Muscle layer of duodenum (tissue), 2 donors: ENCODE results near the gene CD2BP2.
"Not testable (repeated sequence)": the region's sequence is repeated elsewhere in the genome, so short reads cannot be mapped to it uniquely, and the experiment has no call there.

Experiments used
- H3K27ac ChIP-seq: one replicate; pipeline ENCODE4 v1.7.0; 2013; ENCODE audit warnings: mild to moderate bottlenecking, low read length
- H3K27me3 ChIP-seq: one replicate; pipeline ENCODE4 v1.7.0; 2013; ENCODE audit warnings: low read depth, mild to moderate bottlenecking, control low read depth, low read length
- H3K36me3 ChIP-seq, 2 donors: one replicate each; pipeline ENCODE4 v1.7.0; 2013; ENCODE audit warnings: low read length in 2 of 2, control low read depth in 1 of 2, mild to moderate bottlenecking in 1 of 2; ENCODE audit not compliant: insufficient read depth in 2 of 2, control insufficient read depth in 1 of 2
- H3K4me1 ChIP-seq, 2 donors: one replicate each; pipeline ENCODE4 v1.7.0; 2013; ENCODE audit warnings: low read length in 2 of 2, mild to moderate bottlenecking in 2 of 2, control low read depth in 1 of 2, moderate library complexity in 1 of 2; ENCODE audit not compliant: insufficient read depth in 2 of 2, control insufficient read depth in 1 of 2
- H3K4me3 ChIP-seq, 2 donors: one replicate each; pipeline ENCODE4 v1.7.0; 2013; ENCODE audit warnings: low read length in 2 of 2, low read depth in 1 of 2, mild to moderate bottlenecking in 1 of 2
- H3K9me3 ChIP-seq, 2 donors: one replicate each; pipeline ENCODE4 v1.7.0; 2013; ENCODE audit warnings: low read length in 2 of 2, control low read depth in 1 of 2, mild to moderate bottlenecking in 1 of 2; ENCODE audit not compliant: control insufficient read depth in 1 of 2
- donor health status: healthy.

The CD2BP2 gene

DNA sequence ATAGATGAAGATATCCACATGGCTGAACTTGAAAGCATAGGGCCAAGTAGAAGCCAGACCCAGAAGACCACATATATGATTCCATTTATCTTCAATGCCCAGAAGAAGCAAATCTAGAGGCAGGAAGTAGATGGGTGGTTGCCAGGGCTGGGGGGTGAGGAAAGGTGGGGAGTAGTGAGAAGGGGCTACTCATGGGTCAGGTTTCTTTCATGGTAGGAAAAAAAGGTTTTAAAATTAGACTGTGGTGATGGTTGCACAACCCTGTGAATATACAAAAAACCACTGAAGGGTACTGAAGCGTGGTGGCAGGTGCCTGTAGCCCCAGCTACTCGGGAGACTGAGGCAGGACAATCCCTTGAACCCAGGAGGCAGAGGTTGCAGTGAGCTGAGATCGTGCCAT lies 5.4 kb downstream of the CD2BP2 start:
- Histone ChIP-seq H3K4me1 (peaks cover 10 to 33% of the 10 kb centered on the region in 2 donors), H3K27me3 (no peaks in the 10 kb centered on the region), H3K4me3 (no peak overlapping the region), H3K27ac (no peak overlapping the region), H3K36me3 (peaks cover 22 to 34% of the 10 kb centered on the region in 2 donors), H3K9me3 (no peaks in the 10 kb centered on the region)

DNA sequence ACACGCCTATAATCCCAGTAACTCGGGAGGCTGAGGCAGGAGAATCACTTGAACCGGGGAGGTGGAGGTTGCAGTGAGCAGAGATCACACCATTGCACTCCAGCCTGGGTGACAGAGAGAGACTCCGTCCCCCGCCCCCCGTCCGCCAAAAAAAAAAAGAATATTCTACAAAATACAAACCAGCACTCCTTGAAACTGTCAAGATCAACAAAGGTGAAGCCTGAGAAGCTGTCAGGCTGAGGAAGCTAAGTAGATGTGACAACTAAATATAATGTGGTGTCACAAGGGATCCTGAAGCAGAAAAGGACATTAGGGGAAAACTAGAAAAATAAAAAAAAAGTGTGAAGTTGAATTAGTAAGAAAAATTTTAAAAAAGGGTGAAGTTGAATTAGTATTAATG lies 6.2 kb downstream of the CD2BP2 start:
- H3K36me3 ChIP-seq: peaks cover 22 to 34% of the 10 kb centered on the region in 2 donors
- no peaks in the 10 kb centered on the region for H3K9me3 ChIP-seq
- H3K27ac ChIP-seq: no peak overlapping the region
- peaks cover 7 to 27% of the 10 kb centered on the region in 2 donors for H3K4me1 ChIP-seq
- no peaks in the 10 kb centered on the region for H3K27me3 ChIP-seq
- H3K4me3 ChIP-seq: no peak overlapping the region

DNA sequence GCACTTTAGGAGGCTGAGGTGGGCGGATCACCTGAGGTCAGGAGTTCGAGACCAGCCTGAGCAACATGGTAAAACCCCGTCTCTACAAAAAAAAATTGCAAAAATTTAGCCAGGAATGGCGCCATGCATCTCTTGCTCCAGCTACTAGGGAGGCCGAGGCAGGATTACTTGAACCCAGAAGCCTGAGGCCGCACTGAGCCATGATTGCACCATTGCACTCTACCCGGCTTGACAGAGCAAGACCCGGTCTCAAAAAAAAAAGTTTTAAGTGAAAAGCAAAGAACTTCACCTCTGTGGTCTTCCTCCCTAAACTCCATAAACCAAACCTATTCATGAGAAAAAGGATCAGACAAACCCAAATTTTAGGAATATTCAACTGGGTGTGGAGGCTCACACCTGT lies 7.0 kb downstream of the CD2BP2 start:
- peaks cover 4 to 19% of the 10 kb centered on the region in 2 donors for H3K4me1 ChIP-seq
- no peaks in the 10 kb centered on the region for H3K27me3 ChIP-seq
- no peak overlapping the region for H3K4me3 ChIP-seq
- no peaks in the 10 kb centered on the region for H3K9me3 ChIP-seq
- H3K36me3 ChIP-seq: peaks cover 22 to 25% of the 10 kb centered on the region in 2 donors
- H3K27ac ChIP-seq: no peak overlapping the region

DNA sequence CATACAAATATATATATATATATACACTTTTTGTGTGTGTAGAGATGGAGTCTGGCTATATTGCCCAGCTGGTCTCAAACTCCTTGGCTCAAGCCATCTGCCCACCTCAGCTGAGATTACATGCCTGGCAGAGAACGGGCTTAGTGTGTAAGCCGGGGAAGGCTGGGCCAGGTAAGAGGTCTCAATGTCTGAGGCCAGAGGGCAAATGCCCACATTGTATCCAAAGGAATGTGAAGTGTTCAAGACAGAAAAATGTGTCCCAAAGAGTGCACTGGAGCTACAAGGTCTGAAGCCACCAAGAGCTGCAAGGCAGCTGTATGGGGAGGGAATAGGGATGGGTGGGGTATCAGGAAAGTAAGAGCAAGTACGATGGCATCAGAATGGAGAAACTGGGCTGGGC lies 8.8 kb downstream of the CD2BP2 start:
- no peak overlapping the region for H3K4me3 ChIP-seq
- no peaks in the 10 kb centered on the region for H3K27me3 ChIP-seq
- H3K36me3 ChIP-seq: peaks cover 8 to 10% of the 10 kb centered on the region in 2 donors
- peaks cover 0 to under 1% of the 10 kb centered on the region in 2 donors for H3K4me1 ChIP-seq
- H3K9me3 ChIP-seq: no peaks in the 10 kb centered on the region
- no peak overlapping the region for H3K27ac ChIP-seq

DNA sequence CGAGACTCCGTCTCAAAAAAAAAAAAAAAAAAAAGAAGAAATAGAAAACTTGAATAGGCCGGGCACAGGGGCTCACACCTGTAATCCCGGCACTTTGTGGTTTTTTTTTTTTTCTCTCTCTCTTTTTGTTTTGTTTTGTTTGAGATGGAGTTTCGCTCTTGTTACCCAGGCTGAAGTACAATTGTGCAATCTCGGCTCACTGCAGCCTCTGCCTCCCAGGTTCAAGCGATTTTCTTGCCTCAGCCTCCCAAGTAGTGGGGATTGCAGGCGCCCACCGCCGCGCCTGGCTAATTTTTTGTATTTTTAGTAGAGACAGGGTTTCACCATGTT lies 11.7 kb downstream of the CD2BP2 start:
- H3K9me3 ChIP-seq, H3K27me3 ChIP-seq, H3K27ac ChIP-seq, H3K36me3 ChIP-seq, H3K4me3 ChIP-seq, H3K4me1 ChIP-seq: not testable (repeated sequence)

DNA sequence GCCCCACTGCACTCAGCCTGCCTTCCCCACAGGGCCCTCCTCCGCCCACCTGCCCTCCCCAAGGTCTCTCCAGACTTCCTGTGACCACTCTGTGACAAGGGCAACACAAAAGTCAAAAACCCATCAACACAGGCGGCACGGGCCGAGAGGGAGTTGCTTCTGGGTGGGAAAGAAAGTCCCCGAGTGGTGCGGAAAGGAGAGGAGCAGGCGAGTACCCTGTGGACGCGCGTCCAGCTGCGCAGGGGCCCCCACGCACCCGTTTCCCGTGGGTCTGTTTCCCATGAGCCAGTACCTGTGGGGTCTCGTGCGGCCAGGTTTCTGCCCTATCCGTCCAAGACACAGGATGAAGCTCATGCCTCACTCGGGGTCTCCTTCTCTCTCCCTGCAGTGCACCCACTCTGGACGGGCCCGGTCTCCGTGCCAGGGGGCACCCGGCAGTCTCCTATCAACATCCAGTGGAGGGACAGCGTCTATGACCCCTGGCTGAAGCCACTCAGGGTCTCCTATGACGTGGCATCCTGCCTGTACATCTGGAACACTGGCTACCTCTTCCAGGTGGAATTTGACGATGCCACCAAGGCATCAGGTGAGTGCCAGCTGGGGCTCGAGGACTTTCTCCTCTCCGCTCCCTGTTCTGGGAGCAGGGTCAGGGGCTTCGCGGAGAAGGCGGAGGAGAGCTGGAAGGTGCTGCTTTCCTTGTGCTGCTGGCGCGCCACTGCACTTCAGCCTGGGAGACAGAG lies 12.2 kb downstream of the CD2BP2 start:
- no peak overlapping the region for H3K27ac ChIP-seq
- H3K4me3 ChIP-seq: no peak overlapping the region
- H3K36me3 ChIP-seq: no peaks in the 10 kb centered on the region
- H3K9me3 ChIP-seq: no peaks in the 10 kb centered on the region
- H3K4me1 ChIP-seq: no peaks in the 10 kb centered on the region
- no peaks in the 10 kb centered on the region for H3K27me3 ChIP-seq

DNA sequence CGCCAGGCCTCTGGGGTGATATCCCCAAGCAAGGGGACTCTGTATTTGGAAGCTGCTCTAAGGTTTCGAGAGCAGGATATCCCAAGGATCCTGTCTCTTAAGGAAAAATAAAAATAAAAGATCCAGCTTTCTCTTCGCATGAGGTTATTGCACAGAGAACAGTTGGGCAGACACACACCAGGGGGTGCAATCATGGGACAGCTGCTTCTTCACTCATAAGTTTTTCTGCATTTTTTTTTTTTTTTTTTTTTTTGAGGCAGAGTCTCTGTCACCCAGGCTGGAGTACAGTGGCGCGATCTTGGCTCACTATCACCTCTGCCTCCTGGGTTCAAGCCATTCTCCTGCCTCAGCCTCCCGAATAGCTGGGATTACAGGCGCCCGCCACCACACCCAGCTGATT lies 13.1 kb downstream of the CD2BP2 start:
- not testable (repeated sequence) for H3K4me3 ChIP-seq, H3K27ac ChIP-seq, H3K36me3 ChIP-seq, H3K9me3 ChIP-seq, H3K27me3 ChIP-seq, H3K4me1 ChIP-seq

DNA sequence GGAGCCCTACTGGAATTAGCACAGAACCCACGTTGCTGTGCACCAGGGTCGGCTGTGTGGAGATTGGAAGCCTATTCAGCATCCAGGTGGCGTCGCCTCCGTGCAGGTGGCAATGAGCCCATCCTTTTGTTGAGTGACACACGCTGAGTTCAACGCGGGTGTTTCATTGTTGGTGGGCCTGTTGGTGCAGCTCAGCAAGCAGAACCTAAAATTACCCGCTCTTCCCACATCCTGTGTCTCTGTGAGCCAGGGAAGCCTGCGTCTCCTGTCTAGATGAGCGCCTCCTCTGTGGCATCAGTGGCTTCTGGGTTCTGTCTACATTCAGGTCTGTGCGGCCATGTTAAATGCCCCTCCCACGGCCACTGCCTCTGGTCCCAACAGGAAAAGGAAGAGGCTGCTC lies 14.5 kb downstream of the CD2BP2 start:
- Histone ChIP-seq H3K4me3 (no peak overlapping the region), H3K9me3 (no peaks in the 10 kb centered on the region), H3K27ac (no peak overlapping the region), H3K4me1 (peaks cover 0 to 5% of the 10 kb centered on the region in 2 donors), H3K36me3 (no peaks in the 10 kb centered on the region), H3K27me3 (no peaks in the 10 kb centered on the region)

DNA sequence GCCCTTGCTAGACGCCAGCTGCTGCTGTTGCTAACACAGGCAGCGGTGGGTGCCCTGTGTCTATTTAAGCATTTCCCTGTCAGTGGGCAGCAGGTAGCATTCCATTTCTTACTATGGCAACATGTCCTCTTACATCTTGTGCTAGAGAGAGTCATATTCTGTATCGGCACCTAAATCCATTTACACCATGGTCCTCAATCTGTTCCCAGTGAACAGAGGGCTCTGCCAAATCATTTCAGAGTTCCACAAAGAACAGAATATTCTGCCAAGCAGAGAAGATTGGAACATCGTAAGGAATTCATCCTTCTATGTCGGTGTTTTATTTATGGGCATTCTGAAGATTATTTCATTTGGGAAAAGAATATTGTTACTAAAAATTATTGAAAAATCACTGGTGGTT lies 16.4 kb downstream of the CD2BP2 start:
- H3K36me3 ChIP-seq, H3K27ac ChIP-seq, H3K27me3 ChIP-seq, H3K9me3 ChIP-seq, H3K4me3 ChIP-seq, H3K4me1 ChIP-seq: not testable (repeated sequence)

DNA sequence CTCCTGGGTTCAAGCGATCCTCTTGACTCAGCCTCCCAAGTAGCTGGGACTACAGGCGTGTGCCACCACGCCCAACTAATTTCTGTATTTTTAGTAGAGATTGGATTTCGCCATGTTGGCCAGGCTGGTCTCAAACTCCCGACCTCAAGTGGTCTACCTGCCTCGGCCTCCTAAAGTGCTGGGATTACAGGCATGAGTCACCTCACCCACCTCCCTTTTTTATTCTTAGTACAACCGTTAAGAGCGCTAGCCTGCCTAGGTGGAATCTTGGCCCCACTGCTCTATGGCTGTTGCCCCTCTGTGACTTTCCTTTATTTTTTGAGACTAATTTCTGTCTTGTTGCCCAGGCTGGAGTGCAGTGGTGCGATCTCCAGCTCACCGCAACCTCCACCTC lies 17.1 kb downstream of the CD2BP2 start:
- not testable (repeated sequence) for H3K4me3 ChIP-seq, H3K9me3 ChIP-seq, H3K36me3 ChIP-seq, H3K27ac ChIP-seq, H3K27me3 ChIP-seq, H3K4me1 ChIP-seq

DNA sequence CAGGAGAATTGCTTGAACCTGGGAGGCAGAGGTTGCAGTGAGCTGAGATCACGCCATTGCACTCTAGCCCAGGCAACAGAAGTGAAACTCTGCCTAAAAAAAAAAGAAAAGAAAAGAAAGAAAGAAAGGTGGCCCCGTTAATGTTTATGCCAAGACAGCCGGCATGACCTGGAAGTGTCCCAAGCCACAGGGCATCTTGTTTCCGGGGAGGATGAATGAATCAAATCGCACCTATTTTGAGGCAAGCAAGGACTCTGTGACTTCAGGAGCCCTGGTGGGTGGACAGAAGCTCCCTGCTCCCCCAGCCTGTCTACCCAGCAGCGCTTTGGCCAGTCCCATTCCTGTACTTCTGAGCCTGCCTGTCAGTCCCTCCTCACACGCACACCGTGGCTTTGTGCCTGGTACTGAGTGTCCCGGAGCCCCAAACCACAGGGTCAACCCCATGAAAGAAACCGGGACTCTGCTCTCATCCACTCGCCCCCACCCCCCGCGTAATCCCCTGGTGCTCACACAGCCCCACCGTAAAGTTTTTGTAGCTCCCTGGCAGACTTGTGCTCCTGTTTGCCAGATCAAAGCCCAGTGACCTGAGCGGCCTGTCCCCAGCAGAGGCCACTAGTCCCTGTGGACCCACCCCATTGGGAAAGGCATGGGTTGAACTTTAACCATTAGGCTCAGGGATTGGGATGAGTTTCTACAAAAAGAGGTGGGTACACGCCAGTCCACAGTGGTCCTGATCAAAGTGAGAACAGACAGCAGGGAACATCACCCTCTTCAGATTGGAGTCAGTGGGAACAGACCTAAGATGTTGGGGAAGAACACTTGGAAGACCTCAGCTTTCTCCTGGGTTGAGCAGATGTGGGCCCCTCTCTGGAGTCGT lies 19.3 kb downstream of the CD2BP2 start:
- no peaks in the 10 kb centered on the region for H3K36me3 ChIP-seq
- no peaks in the 10 kb centered on the region for H3K27me3 ChIP-seq
- peak overlapping the region; percentile 42 to 57 for H3K4me3 ChIP-seq
- no peaks in the 10 kb centered on the region for H3K9me3 ChIP-seq
- no peak overlapping the region for H3K27ac ChIP-seq
- peaks cover 0 to 6% of the 10 kb centered on the region in 2 donors for H3K4me1 ChIP-seq
